GM04503 (cell line): ENCODE results near the gene NDUFB2.
"Not testable (repeated sequence)": the region's sequence is repeated elsewhere in the genome, so short reads cannot be mapped to it uniquely, and the experiment has no call there.

Experiments used
- DNase-seq: peaks from one replicate; pipeline ENCODE4 v3.0.0-alpha.2; 2012; ENCODE audit warnings: low read depth

NDUFB2 gene

DNA sequence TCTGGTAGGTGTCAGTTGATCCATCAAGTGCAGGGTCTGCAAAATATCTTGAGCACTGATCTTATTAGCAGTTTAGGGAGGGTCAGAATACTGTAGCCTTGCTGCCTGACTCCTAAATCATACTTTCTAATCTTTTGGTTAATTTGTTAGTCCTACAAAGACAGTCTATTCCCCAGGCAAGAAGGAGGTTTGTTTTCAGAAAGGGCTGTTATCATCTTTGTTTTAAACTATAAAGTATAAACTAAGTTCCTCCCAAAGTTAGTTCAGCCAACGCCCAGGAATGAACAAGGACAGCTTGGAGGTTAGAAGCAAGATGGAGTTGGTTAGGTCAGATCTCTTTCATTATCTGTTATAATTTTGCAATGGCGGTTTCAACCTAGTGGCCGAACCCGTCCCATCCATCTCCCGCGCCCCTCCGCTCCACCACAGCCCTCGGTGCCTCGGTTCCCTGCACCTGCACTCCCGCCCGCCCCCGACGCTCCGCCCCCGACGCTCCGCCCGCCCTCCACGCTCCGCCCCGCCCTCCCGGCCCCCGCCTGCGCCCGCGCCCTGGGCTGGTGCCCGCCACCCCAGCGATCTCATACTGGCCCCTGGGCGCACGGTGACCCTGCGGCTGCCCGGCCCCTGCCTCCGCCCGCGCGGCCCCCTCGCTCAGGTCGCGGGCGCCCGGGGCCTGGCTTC, 24.0 kb upstream of the NDUFB2 start, which contains the start of gene ADCK2:
ADCK2 (plus strand) TSS at position 564 of the 681 bp plus-strand sequence. CDS start 386 bp downstream, outside the sequence.
- DNase-seq: no peak

DNA sequence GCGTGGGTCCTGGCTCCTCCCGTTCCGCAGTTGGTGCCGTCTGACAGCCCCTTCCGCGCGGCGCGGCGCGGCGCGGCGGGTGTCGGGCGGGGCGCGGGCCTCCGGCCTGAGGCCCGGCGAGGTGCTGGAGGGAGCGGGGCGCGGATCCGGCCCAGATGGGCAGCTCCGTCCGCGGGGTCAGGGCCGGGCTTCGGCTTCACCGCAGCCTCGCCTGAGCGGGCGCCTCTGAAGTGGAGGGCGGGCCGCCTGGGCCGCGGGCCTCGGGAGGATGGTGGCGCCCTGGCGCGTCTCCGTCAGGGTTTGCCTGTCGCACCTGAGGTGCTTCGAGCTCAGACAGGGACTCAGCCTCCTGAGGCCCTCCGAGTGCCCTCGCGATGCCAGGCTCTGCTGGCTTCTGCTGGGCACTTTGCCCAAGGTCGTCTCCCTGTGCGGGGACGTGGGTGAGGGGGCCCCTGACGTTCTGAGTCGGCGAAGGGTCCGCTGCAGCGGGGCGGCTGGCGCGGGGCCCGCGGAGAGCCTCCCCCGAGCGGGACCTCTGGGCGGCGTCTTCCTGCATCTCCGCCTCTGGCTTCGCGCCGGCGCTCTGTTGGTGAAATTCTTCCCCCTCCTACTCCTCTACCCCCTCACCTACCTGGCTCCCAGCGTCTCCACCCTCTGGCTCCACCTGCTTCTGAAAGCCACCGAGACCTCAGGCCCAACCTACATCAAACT, 23.3 kb upstream of the NDUFB2 start:
- DNase-seq: no peak

DNA sequence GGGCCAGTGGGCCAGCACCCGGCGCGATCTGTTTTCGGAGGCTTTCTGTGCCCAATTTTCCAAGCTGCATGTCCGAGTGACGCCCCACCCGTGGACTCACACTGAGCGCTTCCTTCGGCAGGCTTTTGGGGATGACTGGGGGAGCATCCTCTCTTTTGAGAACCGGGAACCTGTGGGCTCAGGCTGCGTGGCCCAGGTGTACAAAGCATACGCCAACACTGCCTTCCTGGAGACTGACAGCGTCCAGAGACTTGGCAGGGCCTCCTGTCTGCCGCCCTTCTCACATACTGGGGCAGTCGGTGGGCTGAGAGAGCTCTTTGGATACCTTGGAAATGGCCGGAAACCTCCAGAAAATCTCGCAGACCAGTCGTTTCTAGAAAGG, 22.7 kb upstream of the NDUFB2 start:
- DNase-seq: no peak

DNA sequence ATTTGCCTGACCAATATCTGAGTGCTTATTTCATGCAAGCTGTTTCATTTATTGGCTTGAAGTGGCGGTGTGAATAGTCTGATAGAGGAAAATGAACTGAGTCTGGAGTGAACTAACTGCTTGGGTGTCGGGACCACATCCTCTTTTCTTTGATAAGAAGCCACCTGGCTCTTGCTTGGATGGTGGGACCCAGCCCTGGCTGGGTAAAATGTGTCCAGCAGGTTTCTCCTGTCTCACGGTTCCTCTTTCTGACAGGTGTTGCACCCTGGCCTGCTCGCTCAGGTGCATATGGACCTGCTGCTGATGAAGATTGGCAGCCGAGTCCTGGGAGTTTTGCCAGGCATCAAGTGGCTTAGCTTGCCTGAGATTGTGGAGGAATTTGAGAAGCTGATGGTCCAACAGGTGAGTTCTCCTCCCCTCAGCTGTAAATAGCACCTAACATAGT, 22.1 kb upstream of the NDUFB2 start:
- no peak for DNase-seq

DNA sequence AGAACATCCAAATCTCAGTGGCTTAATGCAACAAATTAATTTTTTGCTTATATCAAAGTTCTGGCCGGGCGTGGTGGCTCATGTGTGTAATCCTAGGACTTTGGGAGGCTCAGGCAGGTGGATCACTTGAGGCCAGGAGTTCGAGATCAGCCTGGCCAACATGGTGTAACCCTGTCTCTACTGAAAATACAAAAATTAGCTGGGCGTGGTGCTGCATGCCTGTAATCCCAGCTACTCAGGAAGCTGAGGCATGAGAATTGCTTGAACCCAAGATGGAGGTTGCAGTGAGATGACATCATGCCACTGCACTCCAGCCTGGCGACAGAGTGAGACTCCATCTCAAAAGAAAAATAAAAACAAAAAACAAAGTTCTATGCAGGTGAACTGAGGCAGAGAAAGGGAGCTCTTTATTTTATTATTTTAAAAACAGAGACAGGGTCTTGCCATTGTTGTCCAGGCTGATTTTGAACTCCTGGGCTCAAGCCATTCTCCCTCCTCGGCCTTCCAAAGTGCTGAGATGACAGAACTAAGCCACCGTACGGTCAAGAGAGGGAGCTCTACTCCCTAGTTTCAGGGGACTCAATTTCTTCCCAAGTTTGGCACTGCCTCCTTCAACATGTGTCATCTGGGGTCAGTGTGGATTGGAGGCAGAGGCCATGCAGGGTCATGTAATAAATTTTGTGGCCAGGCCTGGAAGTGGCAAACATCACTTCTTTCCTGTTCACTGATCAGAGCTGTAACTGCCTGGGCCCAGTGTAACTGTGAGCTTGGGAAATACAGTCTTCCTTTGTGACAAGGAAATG, 21.4 kb upstream of the NDUFB2 start:
- peak; percentile 53 for DNase-seq

DNA sequence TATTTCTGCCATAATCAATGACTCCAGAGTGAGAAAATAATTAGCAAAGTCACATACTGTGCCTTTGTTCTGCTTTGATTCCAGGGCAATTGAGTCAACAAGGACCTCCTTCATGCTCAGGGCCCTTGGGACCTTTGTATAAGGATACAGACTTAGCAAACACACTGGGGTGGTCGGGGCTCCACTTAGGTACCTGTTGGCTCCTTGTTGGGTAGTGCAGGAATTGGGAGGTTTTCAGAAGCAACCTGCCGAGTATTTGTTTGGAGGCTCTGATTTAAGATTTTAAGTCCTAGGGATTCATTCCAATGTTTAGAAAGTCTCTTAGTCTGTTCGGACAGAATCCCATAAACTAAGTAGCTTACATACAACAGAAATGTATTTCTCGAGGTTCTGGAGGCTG, 20.8 kb upstream of the NDUFB2 start:
- DNase-seq: no peak

DNA sequence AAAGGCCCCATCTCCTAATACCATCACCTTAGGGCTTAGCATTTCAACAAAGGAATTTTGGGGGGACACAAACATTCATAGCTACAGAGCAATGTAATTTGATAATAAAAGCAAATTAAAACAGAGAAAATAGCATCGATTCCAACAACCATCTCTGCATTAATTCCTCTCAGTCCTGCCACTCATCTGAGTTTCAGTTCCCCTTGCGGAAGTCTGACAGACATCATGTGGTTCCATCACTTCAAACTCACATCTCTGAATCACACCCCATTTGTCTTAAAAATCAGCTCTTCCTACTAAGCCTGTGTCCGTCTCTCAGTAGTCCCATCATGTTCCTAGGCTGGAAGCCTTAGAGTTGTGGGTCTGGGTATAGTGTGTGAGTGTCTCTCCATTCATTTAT, 20.2 kb upstream of the NDUFB2 start:
- DNase-seq: no peak

DNA sequence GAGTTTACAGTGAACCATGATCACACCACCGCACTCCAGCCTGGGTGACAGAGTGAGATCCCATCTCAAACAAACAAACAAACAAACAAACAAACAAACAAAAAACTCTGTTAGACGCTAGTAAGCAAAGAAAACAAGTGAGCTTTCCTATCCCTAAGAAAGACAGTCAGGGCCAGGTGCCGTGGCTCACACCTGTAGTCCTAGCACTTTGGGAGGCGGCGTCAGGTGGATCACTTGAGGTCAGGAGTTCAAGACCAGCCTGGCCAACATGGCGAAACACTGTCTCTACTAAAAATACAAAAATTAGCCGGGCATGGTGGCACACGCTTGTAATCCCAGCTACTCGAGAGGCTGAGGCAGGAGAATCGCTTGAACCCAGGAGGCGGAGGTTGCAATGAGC, 19.6 kb upstream of the NDUFB2 start:
- not testable (repeated sequence) for DNase-seq

DNA sequence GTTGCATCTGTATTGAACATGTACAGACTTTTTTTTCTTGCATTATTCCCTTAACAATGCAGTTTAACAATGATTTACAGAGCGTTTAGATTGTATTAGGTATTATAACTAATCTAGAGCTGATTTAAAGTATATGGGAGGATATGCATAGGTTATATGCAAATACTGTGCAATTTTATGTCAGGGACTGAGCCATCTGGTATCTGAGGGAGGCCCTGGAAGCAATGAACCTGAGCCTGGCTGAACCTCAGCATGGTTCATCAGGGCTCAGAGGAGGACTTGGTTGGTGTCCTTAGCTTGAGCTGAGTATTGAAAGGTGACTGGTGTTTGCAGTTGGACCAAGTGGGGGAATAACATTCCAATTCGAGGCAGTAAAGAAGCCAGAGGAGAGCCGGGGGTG, 19.0 kb upstream of the NDUFB2 start:
- no peak for DNase-seq

DNA sequence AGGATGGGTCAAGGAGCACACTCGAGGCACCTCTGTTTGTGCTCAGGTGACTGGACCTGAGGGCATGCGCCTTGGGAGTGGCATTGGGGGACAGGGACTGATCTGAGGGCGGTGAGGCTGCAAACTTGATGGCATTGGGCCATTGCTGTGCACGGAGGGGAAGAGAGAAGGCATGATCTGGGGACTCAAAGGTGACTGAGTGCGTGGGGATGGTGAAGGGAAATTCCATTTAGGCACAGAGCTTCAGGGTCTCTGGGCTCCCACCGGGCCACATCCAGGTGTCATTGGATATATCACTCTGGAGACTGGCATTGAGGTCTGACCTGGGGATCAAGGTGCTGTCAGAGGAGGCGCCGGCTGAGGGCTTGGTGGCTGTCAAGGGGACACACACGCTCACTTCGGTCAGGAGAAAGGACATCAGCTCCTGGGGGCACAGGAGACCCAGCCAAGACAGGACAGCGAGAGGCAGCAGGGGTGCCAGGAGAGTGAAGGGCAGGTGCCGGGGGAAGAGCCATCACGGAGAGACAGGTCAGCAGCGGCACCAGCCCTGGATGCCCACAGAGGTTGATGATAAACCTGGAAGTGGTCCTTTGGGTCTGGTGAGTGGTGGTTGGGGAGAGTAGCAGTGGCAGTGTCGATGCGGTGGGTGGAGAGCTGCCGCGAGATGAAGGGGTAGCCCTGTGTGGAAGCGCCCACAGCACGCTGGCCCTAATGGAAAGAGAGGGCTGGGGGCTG, 18.3 kb upstream of the NDUFB2 start:
- DNase-seq: no peak

DNA sequence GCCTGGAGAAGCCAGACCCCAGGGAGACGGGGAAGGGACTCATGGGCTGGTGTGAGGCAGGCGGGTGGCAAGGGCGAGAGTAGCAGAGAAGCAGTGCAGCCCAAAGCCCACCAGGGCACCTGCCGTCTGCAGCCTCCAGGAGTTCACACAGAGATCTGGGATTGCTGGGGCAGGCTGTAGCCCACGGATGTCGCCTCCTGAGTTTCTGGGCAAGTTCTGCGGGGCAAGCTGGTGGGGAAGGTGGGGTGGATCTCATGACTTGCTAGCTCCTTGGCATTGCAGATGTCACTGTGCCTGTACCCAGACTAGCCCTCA, 17.7 kb upstream of the NDUFB2 start:
- no peak for DNase-seq

DNA sequence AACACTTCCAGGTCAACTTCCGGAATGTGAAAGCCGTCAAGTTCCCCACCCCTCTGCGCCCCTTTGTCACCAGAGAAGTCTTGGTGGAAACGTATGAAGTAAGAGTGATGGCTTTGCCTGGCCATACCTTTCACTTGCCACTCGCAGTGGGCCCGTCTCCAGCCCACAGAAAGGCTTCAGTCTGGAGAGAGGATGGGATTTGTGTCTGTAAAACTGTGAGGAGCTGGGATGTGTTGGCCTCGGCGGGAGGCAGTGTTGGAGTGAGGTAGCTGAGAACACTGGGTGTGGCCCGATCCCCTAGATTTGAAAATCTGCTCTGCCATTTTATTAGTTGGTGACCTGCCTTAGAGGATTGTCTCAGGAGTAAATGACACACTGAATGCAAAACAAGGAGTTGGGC, 17.3 kb upstream of the NDUFB2 start:
- no peak for DNase-seq

DNA sequence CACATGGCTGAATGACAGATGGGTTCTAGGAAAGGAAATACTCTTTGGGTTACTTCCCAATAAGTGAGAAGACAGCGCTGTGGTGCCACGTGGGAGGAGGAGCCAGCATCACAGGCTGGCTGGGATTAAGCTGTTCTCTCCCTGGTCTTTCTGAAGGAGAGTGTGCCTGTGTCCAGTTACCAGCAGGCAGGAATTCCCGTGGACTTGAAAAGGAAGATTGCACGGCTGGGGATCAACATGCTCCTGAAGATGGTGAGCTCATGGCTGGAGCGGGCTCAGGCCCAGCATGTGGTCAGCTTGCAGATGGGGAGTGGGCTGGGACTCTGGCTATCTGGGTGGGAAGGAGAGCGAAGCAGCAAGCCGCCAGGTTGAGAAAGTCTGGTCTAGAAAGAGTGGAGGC, 15.6 kb upstream of the NDUFB2 start:
- DNase-seq: no peak

DNA sequence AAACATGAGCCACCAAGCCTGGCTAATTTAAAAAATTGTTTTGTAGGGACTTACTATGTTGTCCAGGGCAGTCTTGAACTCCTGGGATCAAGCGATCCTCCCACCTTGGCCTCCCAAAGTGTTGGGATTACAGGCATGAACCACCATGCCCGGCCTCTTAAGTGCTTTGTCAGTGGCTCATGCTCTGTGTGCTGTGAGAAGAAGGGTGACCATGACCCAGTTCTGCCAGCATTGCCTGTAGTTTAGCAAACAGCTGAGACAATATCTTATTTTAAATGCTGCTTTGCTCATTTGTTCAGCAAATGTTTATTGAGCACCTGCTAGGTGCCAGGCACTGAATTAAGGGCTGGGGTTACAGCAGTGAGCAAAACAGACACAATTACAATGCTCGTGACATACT, 14.7 kb upstream of the NDUFB2 start:
- DNase-seq: no peak

DNA sequence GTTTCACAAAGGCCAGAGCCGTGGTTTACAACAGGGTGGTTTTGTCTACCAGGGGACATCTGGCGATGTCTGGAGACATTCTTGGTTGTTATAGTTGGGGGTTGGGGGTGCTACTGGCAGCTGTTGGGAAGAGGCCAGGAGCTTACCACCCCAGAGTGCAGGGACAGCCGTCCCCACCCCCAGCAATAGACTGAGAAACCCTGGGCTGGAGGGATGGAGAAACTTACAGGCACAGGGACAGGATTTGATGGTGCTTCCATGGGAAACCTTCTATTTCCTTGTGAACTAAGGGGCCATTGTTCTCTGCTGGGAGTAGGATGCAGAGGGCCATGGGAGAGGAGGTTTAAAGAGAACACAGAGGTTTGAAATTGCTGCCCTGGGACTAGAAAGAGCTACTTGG, 12.9 kb upstream of the NDUFB2 start:
- DNase-seq: no peak

DNA sequence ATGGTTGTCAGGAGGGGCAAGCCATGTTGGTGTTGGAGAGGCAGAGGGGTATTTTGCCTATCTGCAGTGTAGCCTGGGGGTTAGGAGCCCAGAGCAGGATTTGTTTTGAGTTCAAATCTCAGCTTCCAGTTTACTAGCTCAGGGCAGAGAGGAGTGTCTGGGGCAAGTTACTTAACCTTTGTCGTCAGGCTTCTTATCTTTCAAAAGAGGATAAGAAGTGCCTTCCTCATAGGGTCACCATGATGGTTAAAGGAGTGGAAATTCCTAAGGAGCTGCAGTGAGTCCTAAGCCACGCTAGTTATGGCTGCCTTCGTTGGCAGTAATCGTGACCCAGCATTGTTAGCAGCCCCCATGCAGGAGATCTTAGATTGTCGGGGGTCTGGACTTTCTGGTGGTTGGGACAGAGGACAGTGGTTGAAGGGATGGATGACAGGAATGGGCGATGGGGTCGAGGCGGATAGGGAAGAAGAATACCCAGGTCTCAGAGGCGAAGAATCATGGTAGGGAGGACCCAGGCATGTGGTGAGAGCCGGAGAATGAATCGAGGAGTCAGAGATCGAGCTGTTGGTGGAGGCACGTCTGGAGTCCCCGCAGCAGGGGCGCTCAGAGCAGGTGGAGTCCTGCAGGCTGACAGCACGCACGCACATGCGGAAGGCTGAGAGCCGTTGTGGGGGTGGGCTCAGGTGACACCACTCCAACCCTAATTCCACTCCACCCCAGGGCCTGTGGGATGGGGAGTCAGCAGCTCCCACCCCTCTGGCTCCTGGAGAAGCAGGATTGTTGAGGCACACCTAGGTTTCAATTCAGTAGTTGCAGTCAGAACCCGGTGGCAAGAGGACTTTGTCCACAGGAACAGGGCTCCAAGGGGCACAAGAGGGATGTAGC, 12.2 kb upstream of the NDUFB2 start:
- no peak for DNase-seq

DNA sequence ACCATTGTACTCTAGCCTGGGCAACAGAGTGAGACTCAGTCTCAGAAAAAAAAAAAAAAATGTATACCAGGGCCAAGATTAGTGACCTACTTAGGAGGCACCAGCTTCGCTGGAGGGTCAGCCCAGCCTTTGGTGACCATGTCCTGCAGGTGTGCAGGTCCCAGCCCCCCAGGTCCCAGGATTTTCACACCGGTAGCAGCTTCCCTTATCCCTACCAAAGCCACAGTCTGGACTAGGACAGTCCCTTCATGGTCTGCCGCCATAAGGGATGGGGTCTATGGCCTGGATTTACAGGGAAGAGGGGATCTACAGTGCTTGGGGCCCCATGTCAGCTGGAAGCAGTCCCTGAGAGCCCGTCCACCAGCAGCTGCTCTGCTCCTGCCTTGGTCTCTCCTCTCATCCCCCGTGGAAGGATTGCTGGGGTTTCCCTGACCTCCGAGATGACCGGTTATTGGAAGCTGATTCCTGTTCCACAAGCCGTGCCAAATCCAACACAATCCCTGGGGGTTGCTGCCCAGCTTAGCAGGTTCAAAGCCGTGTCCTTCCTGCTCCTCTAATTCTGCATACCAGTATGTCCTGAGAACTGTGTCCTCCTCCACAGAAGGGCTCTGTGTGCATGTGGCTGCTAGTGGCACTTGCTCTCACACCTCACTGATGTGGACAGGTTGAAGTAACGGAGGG, 11.0 kb upstream of the NDUFB2 start:
- DNase-seq: no peak

DNA sequence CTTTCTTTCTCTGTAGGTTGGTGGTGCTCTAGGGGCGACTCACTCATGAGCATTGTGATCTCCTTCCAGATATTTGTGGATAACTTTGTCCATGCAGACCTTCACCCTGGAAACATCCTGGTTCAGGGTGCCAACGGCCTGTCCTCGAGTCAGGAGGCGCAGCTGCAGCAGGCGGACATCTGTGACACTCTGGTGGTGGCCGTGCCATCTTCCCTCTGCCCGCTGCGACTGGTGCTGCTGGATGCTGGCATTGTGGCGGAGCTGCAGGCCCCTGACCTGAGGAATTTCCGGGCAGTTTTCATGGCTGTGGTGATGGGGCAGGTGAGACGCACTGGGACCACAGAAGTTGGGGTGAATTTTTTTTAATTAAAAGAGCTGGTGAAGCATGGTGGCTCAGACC, 9.6 kb upstream of the NDUFB2 start:
- no peak for DNase-seq

DNA sequence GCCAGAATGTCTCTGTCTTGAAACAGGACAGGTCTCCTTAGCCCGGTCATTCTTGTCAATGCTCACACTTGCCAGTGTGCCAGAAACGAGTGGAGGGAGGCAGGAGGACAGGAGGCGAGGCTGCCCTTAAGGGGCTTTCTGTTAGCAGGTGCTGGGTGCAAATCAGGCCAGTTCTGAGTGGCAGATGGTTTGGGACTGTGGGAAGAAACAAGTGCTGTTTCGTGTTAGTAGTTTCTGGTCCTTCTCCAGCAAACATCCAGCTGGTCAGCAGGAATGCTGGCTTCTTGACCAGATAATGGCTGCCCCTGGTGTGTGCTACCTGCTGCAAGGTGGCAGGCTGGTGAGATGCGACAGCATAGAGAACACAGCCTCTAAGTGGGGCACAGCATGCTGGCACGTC, 8.2 kb upstream of the NDUFB2 start:
- no peak for DNase-seq

DNA sequence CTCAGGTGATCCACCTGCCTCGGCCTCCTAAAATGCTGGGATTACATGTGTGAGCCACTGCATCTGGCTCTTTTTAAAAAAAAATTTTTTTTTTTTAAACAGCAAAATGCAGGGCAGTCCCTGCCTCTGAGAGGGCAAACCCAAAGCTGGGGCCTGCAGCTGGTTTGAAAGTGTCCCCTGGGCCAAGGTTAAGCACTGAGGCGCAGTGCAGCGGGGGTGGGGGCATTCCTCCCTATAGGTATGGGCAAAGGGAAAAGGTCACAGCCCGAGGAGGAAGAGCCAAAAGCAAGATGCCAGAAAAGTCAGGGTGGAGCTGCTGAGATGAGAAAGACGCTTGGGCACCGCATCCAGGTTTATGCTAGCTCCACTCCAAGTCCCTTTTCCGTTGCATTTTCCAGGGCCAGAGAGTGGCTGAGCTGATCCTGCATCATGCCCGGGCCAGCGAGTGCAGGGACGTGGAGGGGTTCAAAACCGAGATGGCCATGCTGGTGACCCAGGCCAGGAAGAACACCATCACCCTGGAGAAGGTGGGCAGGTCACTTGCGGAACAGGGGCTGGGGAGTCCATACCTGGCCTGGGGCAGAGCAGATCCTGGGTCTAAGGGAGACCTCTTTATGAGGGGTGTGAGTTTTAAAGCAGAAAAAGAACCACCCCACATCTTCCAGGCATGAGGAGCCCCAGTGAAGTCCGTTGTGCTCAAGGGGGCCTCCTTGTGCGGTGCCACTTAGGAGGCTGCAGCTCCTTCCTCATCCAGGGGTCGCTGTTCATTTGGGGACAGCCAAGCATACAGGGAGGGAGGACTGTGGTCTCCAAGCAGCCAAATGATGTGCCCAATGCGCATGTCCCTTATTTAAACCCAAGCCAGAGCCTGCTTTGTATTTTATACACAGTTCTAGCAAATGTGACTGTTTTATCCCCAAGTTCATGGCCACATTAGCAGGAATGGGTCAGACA, 7.0 kb upstream of the NDUFB2 start:
- no peak for DNase-seq
